ENCODE results near the gene FAM3A.
"Not testable (repeated sequence)": the region's sequence is repeated elsewhere in the genome, so short reads cannot be mapped to it uniquely, and the experiment has no call there.

FAM3A gene

GRCh38 chrX:154501423-154501822 lies 14.6 kb downstream of the FAM3A start:
- DNase-seq: not testable (repeated sequence)

GRCh38 chrX:154496591-154497137 lies 19.4 kb downstream of the FAM3A start:
- not testable (repeated sequence) for DNase-seq

DNA sequence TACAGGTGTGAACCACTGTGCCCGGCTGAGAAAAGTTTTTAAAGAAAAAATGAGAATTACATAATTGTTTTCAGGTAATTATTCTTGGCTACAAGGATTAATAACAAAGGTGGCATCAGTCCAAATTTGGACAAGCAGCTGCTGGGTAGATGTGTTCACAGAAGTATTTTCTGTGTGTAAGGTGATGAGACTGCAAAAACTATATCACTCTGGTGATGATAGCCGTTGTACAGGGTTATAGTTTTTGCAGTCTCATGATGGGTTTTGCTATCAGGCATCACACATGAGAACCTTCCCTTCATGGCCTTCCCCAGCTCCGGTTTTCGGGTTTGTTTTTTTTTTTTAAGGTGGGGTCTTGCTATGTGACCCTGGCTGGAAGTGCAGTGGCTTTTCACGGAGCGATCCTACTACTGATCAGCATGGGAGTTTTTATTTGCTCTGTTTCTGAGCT lies 20.5 kb downstream of the FAM3A start:
- DNase-seq: no peak

- no peak for DNase-seq
Observed at GRCh38 chrX:154494715-154495114, 21.3 kb downstream of the FAM3A start.

GRCh38 chrX:154490414-154491083 lies 25.5 kb downstream of the FAM3A start, which contains the start of gene SLC10A3:
TSS of gene SLC10A3 (minus strand) at chrX:154490629. CDS start at chrX:154488940, 1,689 bp downstream.
- DNase-seq: peak; percentile 94

DNA sequence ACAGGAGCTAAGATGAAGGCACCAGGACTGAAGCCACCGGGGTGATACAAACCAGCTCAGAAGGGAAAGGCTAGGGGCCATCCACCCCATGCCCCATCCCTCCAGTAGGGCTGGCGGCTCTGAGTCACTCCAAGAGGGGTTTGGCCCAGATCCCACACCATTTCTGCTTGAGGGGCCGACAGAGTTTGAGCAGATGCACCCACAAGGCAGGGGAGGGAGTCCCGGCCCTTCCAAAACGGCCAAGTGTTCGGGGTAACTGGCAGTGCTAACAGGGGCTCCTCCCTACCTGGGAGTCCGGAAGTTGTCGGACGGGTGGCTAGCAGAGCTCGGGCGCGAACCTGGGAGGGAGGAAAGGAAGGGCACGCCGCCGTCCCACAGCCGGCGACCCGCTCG lies 26.0 kb downstream of the FAM3A start:
- peak; percentile 32 for DNase-seq

GRCh38 chrX:154489182-154489581 lies 26.9 kb downstream of the FAM3A start:
- no peak for DNase-seq

DNA sequence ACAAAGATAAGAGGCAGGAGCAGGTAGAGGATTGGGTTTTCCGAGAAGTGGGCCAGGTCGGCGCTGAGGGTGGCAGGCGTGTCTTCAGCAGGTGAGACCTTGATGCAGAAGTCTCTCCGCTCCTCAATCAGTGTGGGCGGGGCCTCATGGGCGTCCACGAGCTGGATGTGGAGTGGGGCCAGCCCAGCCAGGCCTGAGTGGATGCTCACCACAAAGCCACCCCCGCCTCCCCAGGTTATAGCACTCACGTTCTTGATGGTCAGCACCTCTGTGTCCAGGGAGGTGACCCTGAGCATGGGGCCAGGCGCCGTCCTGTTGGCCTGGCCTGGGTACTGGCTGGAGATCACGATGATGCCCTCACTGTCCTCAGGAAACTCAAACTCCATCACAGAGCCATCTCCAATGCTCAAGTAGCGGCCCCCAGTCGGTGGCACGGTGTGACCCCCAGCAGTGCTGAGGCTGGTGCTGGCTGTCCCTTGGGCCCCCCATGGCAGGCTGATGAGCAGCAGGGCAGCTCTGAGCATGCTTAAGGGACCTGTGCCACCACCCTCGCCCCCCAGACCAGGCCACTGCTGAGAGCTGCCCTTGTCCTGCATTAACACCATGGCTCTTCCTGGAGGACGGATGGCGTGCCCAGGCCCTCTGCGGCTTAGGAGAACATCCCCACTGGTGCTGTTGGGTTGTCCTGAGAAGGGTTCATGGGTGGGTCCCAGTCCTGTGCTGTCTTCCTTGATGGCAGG lies 27.5 kb downstream of the FAM3A start:
- DNase-seq: no peak

- no peak for DNase-seq
Observed at GRCh38 chrX:154487518-154488290, 28.3 kb downstream of the FAM3A start.

- DNase-seq: peak; percentile 64
Observed at GRCh38 chrX:154486396-154487207, 29.4 kb downstream of the FAM3A start, which contains the start of gene UBL4A. TSS of gene UBL4A (minus strand) at chrX:154486615. CDS start at chrX:154486584, 31 bp downstream.

- DNase-seq: peak; percentile 29
Observed at GRCh38 chrX:154486052-154486395, 30.0 kb downstream of the FAM3A start.

DNA sequence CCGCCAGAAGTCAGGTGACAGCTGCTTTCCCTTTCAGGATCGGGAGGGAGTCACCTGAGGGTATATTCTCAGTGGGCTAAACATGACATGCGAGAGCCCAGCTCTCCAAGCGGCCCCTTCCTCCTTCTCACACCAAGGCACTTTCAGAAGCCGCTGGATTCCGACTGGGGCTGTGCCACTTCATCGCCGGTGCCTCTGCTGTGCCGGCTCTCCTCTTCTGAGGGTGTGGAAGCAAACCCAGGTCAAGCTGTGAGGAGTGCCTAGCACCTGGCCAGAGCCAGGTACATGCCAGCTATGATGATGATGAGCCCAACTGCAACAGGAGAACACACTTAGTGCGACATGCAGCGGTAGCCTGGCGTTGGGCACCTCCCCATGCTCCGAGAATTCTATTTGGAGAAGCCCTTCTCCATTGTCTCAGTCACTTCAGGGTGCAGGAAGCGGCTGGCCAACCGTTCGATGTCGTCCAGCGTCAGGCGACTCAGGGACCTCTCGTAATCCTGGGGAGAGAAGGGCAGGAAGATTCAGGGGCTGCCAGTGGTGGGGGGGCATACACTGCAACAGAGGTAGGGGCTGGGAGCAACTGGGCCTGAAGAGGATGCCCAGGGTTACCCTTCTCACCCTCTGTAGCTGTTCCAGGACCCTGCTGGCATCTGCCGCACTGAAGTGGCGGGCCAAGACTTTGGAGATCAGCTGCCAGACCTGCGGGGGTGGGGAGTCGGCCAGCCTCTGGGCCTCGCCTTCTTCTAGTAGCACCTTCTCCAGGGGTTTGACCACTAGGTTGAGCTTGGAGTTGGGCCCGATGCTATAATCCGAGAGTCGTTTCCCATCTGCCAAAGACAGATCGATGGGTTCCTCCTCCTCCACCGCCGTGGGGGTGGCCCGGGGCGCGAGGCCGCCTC lies 30.6 kb downstream of the FAM3A start:
- DNase-seq: no peak

DNA sequence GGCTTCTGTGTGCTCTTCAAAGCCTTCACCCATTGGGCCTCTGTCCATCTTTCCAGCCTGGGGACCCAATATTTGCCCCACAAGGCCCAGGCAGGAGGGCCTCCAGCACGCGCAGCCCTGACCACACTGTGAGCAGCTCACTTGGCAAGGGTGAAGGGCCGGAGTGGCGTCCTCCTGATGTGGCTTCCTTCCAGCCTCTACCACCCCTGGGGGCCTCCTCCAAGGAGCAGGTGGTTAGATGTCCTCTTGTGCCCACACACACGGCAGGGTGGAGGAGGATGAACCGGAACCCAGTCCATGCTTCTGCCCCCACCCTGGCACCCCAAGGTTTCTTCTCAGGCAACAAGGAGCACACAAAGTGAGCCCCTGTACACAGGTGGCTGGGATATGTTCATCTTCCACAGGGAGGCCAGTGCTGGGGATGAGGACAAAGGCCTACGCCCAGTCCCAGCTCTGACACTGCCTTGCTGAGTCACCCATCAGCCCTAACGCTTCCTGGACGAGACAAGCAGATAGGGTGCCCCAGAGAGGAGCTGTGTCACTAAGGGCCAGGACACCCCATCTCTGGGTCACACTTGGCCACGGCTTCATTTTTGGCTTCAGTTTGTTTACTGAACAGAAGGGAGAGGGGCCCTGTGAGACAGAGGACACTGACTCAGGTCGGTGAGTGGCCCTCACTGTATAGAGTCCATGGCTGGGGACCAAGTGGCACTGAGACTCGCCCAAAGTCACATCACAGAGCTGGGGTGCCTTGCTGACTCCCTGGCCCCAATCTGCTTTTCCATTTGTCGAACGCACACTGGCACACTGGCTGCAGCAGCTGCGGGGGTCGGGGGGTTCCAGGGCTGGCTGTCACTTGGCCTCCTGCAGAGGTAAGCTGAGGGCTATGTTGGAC lies 31.5 kb downstream of the FAM3A start:
- no peak for DNase-seq

DNA sequence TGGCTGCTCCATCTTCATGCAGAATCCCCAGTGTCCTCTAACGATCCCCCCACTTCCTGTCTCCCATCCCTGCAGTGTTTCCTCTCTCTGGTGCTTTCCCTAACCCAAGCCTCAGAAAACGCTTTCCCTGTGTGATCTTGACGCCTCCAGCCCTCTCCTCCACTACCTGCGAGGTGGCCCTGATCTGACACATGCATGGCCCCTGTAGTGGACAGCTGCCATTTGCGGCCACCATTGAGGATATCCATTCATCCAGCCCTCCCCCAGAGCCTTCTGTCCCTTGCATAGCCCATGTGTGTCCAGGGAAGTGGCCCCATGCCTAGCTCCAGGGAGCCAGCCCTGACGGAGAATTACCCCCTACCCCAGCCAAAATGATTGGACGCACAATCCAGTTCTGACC lies 32.7 kb downstream of the FAM3A start:
- no peak for DNase-seq

- no peak for DNase-seq
Observed at GRCh38 chrX:154482786-154483185, 33.2 kb downstream of the FAM3A start.

- no peak for DNase-seq
Observed at GRCh38 chrX:154481911-154482601, 34.0 kb downstream of the FAM3A start.

DNA sequence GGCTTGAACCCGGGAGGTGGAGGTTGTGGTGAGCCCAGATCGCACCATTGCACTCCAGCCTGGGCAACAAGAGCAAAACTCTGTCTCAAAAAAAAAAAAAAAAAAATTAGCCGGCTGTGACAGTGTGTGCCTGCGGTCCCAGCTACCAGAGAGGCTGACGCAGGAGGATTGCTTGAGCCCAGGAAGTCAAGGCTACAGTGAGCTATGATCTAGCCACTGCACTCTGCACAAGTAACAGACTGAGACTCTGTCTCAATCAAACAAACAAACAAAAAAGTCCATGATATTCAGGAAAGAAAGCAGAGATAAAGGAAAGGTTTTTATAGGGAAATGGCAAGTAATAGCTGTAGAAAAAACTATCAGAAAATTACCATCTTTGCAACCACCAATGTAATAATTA lies 34.8 kb downstream of the FAM3A start:
- no peak for DNase-seq

DNA sequence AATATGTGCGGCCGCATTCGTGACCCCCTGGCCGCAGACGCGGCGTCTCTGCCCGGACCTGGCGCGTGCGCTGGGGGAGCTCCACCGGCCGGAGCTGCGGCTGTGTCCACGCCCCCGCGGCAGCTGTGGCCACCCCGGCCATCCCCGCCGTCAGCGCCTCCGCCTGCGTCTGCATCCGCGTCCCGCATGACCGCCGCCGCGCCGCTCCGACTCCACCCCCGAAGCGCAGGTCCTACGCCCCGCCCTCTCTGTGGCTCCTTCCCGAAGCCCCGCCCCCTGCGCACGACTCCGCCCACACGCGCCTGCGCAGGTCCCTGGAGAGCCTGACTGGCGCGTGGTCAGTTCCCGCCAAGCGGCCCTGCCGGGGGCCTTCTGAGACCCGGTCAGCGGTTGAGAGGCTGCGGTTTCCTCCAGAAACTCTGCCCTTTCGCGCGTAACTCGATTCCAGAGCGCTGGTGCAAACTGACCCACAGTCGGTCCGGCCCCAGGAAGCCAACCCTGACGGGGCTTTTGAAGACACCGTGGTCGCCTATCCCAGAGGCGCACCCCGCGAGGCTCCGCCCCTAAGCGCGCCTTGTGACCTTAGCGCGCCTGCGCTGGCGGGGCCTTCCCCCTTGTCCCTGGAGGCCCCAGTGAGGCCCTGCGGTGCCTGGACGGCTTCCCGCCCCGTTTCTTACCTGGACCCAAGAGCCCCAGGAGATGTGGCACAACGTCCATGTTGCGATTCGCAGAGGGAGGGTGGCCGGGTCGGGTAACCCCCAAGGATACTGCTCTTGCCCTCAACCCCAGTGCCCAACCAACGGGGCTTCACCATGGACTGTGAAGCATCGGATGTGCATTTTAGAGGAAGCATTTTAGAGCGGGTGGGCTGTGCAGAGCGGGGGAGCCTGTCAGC lies 37.1 kb downstream of the FAM3A start, which contains the start of gene LAGE3:
Gene LAGE3 (minus strand): TSS at position 554 of the 895 bp plus-strand sequence. CDS start 366 bp downstream, at position 188.
- DNase-seq: peak; percentile 94

Measured in CD4-positive, alpha-beta T cell treated with Interleukin-17A for 1 hour (primary cell).